SK-N-SH treated with all-trans-retinoic acid at 6 μM for 48 hours (cell line): ENCODE results near the gene GNA12.

Experiments
- CREB5 ChIP-seq: fragments of 250-450 bp; sonication (Bioruptor Pico); IDR thresholded peaks from 2 replicates; pipeline ENCODE4 v1.5.1; 2020; ENCODE audit warnings: low read depth, mild to moderate bottlenecking, moderate library complexity
- GLIS3 ChIP-seq: fragments of 250-450 bp; sonication (Bioruptor Pico); IDR thresholded peaks from 2 replicates; pipeline ENCODE4 v1.5.0; 2020; ENCODE audit warnings: mild to moderate bottlenecking, moderate library complexity
- PATZ1 ChIP-seq: fragments of 250-450 bp; sonication (Bioruptor Pico); IDR thresholded peaks from 2 replicates; pipeline ENCODE4 v1.8.0; 2020; ENCODE audit warnings: mild to moderate bottlenecking, moderate library complexity, borderline replicate concordance
- RARB ChIP-seq: fragments of 250-450 bp; sonication (Bioruptor Pico); IDR thresholded peaks from 2 replicates; pipeline ENCODE4 v1.8.0; 2021; ENCODE audit warnings: mild to moderate bottlenecking, moderate library complexity
- SNAI2 ChIP-seq: fragments of 250-450 bp; sonication (Bioruptor Pico); IDR thresholded peaks from 2 replicates; pipeline ENCODE4 v1.5.0; 2020; ENCODE audit warnings: mild to moderate bottlenecking, moderate library complexity
- TSHZ2 ChIP-seq: fragments of 250-450 bp; sonication (Bioruptor Pico); IDR thresholded peaks from 2 replicates; pipeline ENCODE4 v1.5.0; 2020; ENCODE audit warnings: mild to moderate bottlenecking, moderate library complexity
- ZFP3 ChIP-seq: fragments of 250-450 bp; sonication (Bioruptor Pico); IDR thresholded peaks from 2 replicates; pipeline ENCODE4 v1.5.0; 2020; ENCODE audit warnings: mild to moderate bottlenecking, moderate library complexity
- ZNF8 ChIP-seq: fragments of 450-650 bp; formaldehyde crosslinking; IDR thresholded peaks from 2 replicates; pipeline ENCODE4 v1.5.0; 2020; ENCODE audit warnings: mild to moderate bottlenecking, moderate library complexity

- TF ChIP-seq SNAI2 (no peak), ZFP3 (CRISPR knock-in tag) (no peak), RARB (no peak), CREB5 (CRISPR knock-in tag) (no peak), GLIS3 (CRISPR knock-in tag) (no peak), ZNF8 (CRISPR knock-in tag) (no peak), TSHZ2 (no peak), PATZ1 (CRISPR knock-in tag) (no peak)
Measured at GRCh38 chr7:2838873-2839578, 5.1 kb downstream of the GNA12 start.
